ENCODE results near the gene DYNC1I1. TPM values are rescaled to one million over a fixed set of nuclear protein-coding genes. Genes with fewer than 3 reads are reported as not detected.

The DYNC1I1 gene
- total RNA-seq, result 1 to 10 TPM; 1.9 to 6.7 (median 5.8) TPM

DNA sequence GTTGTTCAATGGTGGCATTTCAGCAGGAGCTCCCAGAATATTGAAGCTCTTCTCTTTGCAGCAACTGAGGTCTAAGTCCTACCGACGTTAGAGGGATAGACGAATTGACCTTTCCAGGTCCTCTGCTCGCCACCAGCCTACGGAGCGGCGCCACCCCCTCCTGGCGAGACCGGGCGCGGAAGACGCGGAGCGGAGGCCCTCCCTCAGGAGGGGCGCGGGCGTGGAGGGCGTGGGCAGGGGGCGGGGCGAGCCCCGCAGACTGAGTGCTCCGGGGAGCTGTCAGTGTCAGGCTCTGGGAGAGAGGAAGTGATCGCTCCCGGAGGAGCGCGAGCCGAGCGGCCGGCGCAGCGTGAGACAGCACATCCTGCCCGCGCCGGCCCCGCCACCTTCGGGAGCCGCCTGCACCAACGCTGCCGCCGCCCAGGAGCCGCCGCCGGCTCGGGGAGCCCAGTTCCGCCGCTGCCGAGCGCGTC lies at the start of gene DYNC1I1:
DYNC1I1 (plus strand) TSS at position 257 of the 473 bp plus-strand sequence. CDS start 32,176 bp downstream, outside the sequence.
- Histone ChIP-seq H3K4me1 (peaks cover 18% of the 10 kb centered on the region), H3K9me3 (no peaks in the 10 kb centered on the region), H3K27me3 (no peaks in the 10 kb centered on the region), H3K36me3 (no peaks in the 10 kb centered on the region), H3K27ac (peak within 1 kb of the TSS; percentile 13), H3K4me3 (peak within 1 kb of the TSS; percentile 57)
- WGBS, result 7% methylated on average over 4 of the region's 49 CpGs
- peak; percentile 74 to 80 for DNase-seq (ENCODE audit: low spot score in 2 of 2)
- TF ChIP-seq POLR2AphosphoS5 (IDR thresholded peaks at IDR 0.05) (no peak), POLR2A (IDR thresholded peaks at IDR 0.05) (no peak), EP300 (IDR thresholded peaks at IDR 0.05) (no peak)
- TF ChIP-seq, protein P1, sequence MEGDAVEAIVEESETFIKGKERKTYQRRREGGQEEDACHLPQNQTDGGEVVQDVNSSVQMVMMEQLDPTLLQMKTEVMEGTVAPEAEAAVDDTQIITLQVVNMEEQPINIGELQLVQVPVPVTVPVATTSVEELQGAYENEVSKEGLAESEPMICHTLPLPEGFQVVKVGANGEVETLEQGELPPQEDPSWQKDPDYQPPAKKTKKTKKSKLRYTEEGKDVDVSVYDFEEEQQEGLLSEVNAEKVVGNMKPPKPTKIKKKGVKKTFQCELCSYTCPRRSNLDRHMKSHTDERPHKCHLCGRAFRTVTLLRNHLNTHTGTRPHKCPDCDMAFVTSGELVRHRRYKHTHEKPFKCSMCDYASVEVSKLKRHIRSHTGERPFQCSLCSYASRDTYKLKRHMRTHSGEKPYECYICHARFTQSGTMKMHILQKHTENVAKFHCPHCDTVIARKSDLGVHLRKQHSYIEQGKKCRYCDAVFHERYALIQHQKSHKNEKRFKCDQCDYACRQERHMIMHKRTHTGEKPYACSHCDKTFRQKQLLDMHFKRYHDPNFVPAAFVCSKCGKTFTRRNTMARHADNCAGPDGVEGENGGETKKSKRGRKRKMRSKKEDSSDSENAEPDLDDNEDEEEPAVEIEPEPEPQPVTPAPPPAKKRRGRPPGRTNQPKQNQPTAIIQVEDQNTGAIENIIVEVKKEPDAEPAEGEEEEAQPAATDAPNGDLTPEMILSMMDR (IDR thresholded peaks at IDR 0.05), result no peak

DNA sequence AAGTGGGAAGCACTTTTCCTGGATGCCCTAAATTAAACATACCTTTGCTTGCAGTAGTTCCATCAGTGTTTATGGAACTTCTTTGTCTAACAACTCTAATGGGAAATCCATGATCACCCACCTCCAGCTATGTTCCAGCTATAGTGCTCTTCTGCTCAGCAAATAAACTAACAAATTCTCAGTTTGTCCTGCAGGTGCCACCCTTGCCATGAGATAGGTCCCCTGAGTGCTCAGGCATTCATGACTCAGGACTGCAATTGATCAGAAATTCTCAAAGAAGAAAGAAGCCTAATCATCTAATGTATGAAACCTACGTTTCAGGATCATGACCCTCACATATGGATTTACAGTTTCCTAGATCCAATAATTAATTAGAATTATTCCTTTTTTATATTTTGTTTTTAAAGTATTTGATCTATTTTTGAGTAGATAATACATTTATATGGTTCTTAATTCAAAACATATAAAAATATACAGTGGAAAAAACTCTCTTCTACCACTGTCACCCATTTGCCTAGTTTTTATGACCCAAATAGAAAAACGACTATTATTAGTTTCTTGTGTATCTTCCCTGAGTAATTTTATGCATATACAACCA lies 48.7 kb upstream of the DYNC1I1 start:
- Histone ChIP-seq H3K27ac (no peak overlapping the region), H3K27me3 (no peaks in the 10 kb centered on the region), H3K9me3 (no peaks in the 10 kb centered on the region), H3K36me3 (no peaks in the 10 kb centered on the region), H3K4me3 (no peak overlapping the region), H3K4me1 (no peaks in the 10 kb centered on the region)
- DNase-seq (ENCODE audit: low spot score in 2 of 2), result no peak
- no peak for TF ChIP-seq POLR2A (IDR thresholded peaks at IDR 0.05)
- TF ChIP-seq, protein P1 (IDR thresholded peaks at IDR 0.05), result peak in 1 of 2 donors; percentile 24
- no peak for TF ChIP-seq EP300 (IDR thresholded peaks at IDR 0.05)
- TF ChIP-seq POLR2AphosphoS5 (IDR thresholded peaks at IDR 0.05), result no peak
- 13% methylated on average over 2 of the region's 2 CpGs for WGBS

DNA sequence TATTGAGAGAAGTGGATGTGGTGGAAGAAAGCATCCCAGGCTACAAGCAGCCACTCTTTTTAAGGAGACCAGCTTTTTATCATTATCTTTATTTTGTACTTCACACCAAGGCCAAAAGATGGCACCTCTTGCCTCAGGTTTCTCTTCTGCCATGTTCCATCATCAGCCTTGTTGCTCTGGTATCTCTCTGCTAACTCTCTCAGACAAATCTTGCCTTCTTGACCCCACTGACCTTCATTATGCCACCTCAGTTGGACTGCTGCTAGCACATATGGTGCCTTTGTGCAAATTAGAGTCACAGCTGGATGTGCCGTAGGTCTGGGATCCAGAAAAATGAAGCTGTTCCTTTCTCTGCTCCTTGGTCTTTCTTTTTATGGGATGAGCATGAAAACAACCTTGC lies 47.1 kb upstream of the DYNC1I1 start:
- no peaks in the 10 kb centered on the region for H3K9me3 ChIP-seq
- WGBS, result 76% methylated on average over 1 of the region's 1 CpG
- H3K4me1 ChIP-seq, result no peaks in the 10 kb centered on the region
- H3K4me3 ChIP-seq, result no peak overlapping the region
- TF ChIP-seq, protein P1 (IDR thresholded peaks at IDR 0.05), result no peak
- no peak for TF ChIP-seq POLR2AphosphoS5 (IDR thresholded peaks at IDR 0.05)
- TF ChIP-seq EP300 (IDR thresholded peaks at IDR 0.05), result no peak
- no peak for TF ChIP-seq POLR2A (IDR thresholded peaks at IDR 0.05)
- H3K27ac ChIP-seq, result no peak overlapping the region
- no peaks in the 10 kb centered on the region for H3K27me3 ChIP-seq
- no peaks in the 10 kb centered on the region for H3K36me3 ChIP-seq
- no peak for DNase-seq (ENCODE audit: low spot score in 2 of 2)

DNA sequence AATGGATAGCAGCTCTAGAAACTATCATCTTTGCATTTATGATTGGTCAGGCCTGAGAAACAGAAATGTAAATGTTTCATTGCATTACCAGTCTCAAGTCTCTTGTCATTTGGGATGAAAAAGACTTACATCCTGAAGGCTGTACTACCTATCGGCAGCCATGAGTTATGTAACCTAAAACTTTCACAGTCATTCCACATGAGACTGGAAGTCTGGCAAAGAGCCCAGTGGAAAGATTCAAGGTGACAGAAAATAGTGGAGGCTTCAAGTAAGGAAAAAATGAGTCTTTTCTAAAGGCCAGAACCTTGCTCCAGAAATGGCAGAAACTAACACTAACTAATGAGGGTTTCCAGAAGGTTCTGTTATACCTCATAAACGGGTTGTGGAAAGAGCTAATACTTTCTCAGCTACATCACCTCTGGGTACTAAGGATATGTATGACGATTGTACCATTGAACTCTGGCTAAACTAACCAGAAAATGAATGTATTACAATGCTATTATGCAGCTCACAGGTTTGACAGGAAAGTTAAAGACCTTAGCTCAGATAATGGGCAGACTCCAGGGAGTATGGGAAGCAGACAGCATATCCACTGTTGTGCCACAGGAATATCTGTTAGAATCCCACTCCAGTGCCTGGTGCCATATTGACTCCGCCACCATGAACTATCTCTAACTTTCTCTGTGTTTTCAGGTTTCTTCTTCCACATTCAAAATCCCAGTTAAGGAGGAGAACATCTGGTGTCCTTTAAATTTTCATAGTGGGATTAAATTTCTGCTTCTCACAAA lies 41.7 kb upstream of the DYNC1I1 start:
- Histone ChIP-seq H3K36me3 (no peaks in the 10 kb centered on the region), H3K27ac (no peak overlapping the region), H3K27me3 (no peaks in the 10 kb centered on the region), H3K4me1 (no peaks in the 10 kb centered on the region), H3K4me3 (no peak overlapping the region), H3K9me3 (no peaks in the 10 kb centered on the region)
- 64% methylated on average over 4 of the region's 4 CpGs for WGBS
- TF ChIP-seq EP300 (IDR thresholded peaks at IDR 0.05) (no peak), POLR2A (IDR thresholded peaks at IDR 0.05) (no peak), POLR2AphosphoS5 (IDR thresholded peaks at IDR 0.05) (no peak)
- TF ChIP-seq, protein P1 (IDR thresholded peaks at IDR 0.05), result no peak
- DNase-seq (ENCODE audit: low spot score in 2 of 2), result no peak

DNA sequence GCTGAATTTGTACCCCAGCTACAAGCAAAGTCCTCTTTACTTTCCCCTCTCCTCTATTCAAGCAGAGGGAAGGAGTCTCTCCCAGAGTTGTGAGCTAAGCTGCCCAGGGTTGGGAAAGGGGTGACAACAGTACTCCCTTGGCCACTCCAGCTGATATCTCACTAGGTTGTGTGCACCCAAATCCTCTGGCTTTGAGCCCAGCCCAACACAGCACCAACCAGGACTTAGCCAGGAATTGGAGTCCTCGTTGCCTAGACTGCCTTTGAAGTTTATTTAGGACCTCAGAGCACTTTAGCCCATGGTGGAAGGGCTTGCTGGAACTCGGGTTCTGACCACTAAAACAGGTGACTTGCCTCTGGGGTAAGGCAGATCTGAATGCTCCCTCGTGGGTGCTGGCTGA lies 35.7 kb upstream of the DYNC1I1 start:
- 46% methylated on average over 3 of the region's 3 CpGs for WGBS
- TF ChIP-seq POLR2A (IDR thresholded peaks at IDR 0.05) (no peak), EP300 (IDR thresholded peaks at IDR 0.05) (no peak), POLR2AphosphoS5 (IDR thresholded peaks at IDR 0.05) (no peak)
- TF ChIP-seq, protein P1 (IDR thresholded peaks at IDR 0.05), result no peak

More for the DNA sequence above, 35.7 kb upstream of the DYNC1I1 start:
- Histone ChIP-seq H3K9me3 (no peaks in the 10 kb centered on the region), H3K4me1 (no peaks in the 10 kb centered on the region), H3K4me3 (no peak overlapping the region), H3K36me3 (no peaks in the 10 kb centered on the region), H3K27me3 (no peaks in the 10 kb centered on the region), H3K27ac (no peak overlapping the region)
- DNase-seq (ENCODE audit: low spot score in 2 of 2), result no peak

Measured in suprapubic skin (tissue), 4 donors.